GM19395 (cell line): ENCODE data around the gene USP34.
A peak's percentile ranks its signal among the peaks of the same experiment; 100 is the strongest.
"Not testable (repeated sequence)": the region's sequence is repeated elsewhere in the genome, so short reads cannot be mapped to it uniquely, and the experiment has no call there.

Experiments used
- ATAC-seq: cut with Tn5 transposase; IDR thresholded peaks from one replicate; pipeline ENCODE4 v1.9.1; 2021; ENCODE audit warnings: mild to moderate bottlenecking, moderate library complexity; ENCODE audit not compliant: unreplicated experiment

Gene USP34

DNA sequence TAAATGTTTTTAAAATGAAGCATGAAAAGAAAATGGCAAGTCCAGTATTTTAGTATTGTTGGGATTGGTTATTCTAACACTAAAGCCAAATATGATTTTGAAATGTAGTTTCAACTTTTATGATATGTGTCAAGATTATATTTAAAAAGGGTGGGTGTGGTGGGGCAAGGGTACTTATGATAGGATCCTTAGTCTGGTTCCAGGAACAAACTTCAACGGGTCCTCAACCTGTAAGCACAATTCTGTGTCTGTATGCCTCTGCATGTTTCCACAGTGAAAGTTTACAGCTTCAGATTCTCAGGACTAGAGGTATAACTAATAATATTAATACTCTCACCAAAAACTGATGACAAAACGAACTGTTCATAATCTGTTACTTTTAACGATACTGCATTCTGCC, 5.8 kb downstream of the USP34 start:
- ATAC-seq = no peak

DNA sequence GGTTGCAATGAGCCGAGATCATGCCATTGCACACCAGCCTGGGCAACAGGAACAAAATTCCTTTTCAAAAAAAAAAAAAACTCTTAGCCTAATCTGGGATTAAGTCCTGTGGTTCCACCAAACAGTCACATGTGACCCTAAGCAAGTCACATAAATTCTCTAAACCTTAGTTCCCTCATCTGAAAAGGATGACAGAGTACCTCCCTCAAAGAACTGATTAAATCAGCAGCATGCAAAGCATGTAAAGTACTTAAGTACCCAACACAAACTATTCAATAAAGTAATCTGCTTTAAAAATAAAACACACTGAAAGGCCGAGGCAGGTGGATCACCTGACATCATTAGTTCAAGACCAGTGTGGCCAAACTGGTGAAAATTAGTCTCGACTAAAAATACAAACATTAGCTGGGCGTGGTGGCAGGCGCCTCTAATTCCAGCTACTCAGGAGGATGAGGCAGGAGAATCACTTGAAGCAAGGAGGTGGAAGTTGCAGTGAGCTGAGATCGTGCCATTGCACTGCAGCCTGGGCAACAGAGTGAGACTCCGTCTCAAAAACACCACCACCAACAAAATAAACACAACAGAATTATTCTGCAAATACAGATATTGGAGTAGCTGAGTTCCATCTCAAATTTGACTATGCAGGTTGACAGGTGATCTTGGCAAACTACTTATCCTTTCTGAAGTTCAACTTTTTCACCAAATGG, 7.0 kb downstream of the USP34 start:
- peak; percentile 27 for ATAC-seq

DNA sequence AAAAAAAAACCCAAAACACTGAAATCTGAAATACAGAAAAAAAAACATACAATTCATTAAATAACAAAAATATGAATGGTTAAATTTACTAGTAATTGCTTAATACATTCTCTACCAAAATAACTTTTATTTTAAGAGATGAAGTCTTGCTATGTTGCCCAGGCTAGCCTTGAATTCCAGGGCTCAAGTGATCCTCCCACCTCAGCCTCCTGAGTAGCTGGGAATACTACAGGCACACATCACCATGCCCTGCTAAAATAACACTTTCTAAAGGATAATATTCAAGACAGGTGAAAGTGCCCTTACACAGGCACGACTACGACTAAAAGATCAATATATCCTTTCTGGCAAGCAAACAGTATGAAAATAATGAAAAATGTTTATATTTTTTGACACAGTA, 9.5 kb downstream of the USP34 start:
- ATAC-seq = no peak

DNA sequence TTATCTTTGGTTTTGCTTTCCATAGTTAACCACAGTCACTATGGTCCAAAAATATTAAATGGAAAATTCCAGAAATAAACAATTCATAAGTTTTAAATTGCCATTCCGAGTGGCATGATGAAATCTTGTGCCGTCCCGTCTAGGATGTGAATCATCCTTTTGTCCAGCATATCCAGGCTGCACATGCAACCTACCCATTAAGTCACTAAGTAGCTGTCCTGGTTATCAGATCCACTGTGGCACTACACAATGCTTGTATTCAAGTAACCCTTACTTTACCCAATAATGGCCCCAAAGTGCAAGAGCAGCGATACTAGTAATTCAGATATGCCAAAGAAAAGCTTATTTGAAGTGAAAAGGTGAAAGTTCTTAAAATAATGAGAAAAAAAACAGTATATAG, 10.7 kb downstream of the USP34 start:
- ATAC-seq = no peak

DNA sequence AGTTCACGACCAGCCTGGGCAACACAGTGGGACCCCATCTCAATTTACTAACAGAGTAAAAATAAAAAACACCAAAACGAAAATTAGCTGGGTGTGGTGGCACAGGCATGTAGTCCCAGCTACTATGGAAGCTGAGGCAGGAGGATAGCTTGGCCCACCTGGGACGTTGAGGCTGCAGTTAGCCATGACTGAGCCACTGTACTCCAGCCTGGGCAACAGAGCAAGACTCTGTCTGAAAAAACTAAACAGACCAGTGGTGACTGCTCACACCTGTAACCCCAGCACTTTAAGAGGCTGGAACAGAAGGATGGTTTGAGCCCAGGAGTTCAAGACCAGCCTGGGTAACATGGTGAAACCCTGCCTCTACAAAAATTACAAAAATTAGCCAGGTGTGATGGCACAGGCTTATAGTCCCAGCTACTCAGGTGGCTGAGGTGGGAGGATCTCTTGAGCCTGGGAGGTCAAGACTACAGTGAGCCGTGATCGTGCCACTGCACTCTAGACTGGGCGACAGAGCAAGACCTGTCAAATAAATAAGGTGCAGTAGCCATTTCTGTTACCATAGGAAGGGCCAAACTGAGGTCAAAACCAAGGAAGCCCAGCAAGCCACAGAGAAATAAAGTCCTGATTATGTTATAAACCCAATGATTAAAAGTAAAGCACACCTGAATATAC, 14.0 kb downstream of the USP34 start:
- ATAC-seq = no peak

DNA sequence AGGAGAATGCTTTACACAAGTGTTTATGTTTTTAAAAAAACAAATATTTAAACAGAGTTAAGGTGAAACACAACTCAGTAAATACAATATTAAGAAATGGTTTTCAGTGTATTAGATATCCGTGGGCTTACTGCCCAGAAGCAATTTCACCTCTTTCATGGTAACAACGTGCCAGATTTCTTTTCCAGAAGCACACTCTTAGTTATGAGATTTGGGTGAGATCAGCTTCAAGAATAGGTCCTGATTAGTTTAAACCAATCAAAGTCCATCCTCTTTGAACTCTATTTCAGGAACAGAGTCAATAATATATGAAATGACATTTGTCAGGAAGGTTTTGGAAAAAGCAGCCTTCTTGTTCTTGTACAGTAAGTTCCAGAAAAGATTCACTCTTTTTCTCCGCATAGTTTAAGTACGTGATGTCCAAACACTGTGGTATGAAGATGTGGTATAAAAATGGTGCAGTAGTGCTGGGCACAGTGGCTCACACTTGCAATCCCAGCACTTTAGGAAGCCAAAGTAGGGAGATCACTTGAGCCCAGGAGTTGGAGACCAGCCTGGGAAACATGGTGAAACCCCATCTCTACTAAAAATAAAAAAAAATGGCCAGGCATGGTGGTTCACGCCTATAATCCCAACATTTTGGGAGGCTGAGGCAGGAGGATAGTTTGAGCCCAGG, 14.7 kb downstream of the USP34 start:
- ATAC-seq = no peak

DNA sequence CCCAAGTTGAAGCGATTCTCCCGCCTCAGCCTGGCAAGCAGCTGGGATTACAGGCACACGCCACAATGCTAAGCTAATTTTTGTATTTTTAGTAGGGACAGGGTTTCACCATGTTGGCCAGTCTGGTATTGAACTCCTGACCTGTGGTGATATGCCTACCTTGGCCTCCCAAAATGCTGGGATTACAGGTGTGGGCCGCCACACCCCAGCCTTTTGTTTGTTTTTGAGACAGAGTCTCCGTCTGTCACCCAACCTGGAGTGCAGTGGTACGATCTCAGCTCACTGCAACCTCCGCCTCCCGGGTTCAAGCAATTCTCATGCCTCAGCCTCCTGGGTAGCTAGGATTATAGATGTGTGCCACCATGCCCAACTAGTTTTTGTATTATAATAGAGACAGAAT, 15.9 kb downstream of the USP34 start:
- ATAC-seq = not testable (repeated sequence)

DNA sequence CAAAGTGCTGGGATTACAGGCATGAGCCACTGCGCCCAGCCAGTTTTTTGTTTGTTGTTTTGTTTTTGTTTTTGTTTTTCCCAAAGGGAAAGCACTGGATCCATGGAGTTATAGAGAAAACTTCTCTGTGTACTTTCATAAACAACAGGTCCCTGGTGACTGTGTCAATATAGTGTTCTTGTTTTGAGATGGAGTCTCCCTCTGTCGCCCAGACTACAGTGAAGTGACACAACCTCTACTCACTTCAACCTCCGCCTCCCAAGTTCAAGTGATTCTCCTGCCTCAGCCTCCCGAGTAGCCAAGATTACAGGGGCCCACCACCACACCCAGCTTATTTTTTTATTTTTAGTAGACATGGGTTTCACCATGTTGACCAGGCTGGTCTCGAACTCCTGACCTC, 16.5 kb downstream of the USP34 start:
- ATAC-seq = no peak

DNA sequence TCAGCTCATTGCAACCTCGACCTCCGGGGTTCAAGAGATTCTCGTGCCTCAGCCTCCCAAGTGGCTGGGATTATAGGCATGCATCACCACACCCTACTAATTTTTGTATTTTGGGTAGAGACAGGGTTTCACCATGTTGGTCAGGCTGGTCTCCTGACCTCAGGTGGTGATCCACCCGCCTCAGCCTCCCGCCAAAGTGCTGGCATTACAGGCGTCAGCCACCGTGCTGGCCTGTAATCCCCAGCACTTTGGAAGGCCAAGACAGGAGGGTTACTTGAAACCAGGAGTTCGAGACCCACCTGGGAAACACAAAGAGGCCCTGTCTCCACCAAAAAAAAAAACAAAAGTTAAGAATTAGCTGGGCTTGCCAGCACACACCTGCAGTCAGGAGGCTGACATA, 18.5 kb downstream of the USP34 start:
- ATAC-seq = no peak

DNA sequence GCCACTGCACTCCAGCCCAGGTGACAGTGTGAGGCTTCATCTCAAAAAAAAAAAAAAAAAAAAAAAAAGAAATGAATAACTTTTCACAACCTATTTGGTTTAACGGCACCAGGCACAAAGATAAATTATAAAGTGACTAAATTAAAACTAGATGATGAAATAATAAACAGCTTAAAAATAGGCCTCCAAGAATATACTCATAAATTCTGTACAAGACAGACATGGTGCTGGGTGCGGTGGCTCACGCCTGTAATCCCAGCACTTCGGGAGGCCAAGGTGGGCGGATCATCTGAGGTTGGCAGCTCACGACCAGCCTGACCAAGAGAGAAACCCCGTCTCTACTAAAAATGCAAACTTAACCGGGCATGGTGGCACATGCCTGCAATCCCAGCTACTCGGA, 19.7 kb downstream of the USP34 start:
- no peak for ATAC-seq

DNA sequence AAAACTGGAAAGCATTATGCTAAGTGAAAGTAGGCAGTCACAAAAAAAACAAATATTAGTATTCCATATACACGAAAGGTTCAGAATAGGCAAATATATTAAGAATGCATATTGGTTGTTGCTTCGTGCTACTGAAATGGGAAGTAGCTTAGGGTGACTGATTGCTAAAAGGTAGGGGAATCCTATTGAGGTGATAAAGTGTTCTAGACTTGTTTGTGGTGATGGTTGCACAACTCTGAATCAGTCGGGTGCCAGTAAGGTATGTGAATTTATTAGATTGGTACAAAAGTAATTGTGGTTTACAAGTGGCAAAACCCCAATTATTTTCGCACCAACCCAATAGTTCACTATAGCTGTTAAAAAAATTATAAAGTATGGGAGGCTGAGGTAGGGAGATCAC, 20.7 kb downstream of the USP34 start:
- ATAC-seq = no peak

DNA sequence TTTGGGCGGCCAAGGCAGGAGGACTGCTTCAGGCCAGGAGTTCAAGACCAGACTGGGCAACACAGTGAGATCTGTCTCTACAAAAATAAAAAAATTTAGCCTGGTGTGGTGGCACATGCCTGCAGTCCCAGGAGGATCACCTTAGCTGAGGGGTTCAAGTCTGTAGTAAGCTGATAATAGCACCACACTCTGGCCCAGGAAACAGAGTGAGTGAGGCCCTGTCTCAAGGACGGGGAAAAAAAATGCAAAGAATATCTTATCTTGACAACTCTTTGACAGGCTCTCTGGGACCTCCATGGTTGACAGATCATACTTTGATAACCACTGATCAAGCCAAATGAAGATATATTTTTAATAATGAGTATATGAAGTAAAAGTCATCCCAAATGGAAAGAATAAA, 22.7 kb downstream of the USP34 start:
- ATAC-seq = no peak

DNA sequence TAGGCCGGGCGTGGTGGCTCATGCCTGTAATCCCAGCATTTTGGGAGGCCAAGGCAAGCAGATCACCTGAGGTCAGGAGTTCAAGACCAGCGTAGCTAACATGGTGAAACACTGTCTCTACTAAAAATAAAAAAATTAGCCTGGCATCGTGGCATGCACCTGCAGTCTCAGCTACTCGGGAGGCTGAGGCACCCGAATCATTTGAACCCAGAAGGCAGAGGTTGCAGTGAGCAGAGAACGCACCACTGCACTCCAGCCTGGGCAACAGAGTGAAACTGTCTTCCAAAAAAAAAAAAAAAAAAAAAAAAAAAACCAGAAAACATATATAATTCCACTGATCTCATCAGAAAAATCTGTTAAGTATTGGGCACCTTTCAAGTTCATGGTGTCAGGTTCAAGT, 23.9 kb downstream of the USP34 start:
- not testable (repeated sequence) for ATAC-seq

DNA sequence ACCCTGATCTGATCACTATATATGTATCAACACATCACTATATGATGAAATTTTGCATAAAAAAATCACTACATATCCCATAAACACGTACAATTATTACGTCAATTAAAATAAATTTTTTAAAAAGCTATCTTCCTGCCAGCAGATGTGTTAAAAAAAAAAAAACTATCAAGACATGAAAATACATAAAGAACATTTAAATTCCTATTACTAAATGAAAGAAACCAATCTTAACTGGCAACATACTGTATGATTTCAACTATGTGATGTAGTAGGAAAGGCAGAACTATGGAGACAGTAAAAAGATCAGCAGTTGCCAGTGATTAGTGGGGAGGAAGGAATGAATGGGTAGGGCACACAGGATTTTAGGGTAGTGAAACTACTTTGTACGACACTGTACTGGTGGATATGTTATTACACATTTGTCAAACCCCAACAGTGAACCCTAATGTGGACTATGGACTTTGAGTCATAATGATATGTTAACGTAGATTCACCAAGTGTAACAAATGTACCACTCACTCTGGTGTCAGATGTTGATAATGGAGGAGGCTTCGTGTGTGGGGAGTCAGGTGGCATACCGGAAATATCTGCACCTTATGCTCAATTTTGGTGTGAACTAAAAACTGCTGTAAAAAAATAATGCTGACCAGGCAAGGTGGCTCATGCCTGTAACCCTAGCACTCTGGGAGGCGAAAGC, 27.4 kb downstream of the USP34 start:
- peak; percentile 94 for ATAC-seq

DNA sequence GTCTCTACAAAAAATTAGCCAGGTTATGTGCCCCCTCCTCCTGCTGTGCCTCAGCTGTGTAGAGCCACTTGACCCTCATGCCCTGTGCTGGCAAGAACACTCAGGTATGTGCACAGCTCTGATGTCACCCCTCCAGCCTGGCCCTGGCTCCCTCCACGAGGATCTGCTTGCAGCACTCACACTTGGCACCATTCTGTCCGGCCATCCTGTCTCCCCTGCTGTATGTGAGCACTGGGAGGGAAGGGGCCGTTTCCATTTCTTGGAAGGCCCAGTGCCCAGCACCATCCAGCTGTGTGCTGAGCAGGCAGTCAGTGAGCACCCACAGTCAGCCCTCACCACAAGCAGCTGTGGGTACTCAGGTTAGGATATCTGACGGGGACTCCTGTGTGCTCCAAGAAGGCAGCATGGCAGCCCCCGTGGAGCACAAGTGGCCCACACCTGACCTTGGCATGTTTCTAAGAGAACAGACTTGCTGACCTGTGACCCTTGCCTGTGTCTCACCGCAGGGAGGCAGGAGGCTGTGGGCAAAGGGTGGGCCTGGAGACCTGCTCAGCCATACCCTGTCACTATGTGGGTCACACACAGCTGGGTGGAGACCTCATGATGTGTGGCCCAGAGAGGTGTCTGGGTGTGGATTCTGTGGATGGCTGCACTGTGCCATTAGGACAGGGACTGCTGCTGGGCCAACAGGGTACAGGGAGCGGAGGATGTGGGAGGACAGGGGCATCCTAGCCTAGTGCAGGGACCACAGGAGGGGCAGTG, 31.5 kb downstream of the USP34 start:
- ATAC-seq = no peak

DNA sequence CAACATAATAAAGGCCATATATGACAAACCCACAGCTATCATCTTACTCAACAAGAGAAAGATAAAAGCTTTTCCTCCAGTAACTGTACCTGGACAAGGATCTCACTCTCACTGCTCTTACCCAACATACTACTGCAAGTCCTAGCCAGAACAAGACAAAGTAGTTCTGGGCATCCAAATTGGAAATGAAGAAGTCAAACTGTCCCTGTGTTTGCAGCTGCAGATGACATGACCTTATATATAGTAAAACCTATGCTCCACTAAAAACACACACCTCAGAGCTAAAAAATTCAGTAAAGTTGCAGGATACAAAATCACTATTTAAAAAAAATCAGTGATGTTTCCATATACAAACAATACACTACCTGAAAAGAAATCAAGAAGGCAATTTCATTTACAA, 32.2 kb downstream of the USP34 start:
- ATAC-seq = no peak

DNA sequence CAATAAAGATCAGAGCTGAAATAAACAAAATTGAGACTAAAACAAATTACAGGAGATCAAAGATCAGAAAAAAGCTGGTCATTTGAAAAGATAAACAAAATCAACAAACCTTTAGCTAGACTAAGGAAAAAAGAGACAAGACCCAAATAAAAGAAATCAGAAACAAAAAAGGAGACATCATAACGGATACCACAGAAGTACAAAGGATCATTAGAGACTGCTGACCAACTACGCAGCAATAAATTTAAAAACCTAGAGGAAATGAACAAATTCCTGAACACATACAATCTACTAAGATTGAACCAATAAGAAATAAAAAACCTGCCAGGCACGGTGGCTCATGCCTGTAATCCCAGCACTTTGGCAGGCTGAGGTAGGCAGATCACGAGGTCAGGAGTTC, 33.7 kb downstream of the USP34 start:
- ATAC-seq = no peak

DNA sequence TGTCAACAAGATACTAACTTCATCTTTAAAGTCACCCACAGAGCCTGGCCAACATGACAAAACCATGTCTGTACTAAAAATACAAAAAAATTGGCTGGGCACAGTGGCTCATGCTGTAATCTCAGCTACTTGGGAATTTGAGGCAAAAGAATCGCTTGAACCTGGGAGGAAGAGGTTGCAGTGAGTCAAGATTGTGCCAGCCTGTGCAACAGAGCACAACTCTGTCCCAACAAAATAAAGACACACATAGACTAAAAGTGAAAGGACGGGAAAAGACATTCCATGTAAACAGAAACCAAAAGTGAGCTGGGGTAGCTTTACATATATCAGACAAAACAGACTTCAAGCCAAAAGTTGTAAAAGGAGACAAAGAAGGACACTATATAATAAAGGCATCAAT, 34.8 kb downstream of the USP34 start:
- no peak for ATAC-seq

DNA sequence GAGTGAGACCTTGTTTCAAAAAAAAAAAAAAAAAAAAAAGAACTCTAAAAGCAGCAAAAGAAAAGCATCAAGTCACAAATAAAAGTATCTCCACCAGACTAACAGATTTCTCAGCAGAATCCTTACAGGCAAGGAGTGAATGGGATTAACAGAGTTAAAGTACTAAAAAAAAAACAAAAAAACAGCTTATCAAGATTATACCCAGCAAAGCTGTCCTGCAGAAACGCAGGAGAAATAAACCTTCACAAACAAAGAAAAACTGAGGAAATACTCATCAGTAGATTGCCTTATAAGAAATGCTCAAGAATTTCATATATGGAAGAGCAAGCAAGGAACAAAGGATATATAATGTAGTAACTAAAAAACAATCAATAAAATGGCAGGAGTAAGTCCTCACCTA, 35.6 kb downstream of the USP34 start:
- ATAC-seq = no peak

DNA sequence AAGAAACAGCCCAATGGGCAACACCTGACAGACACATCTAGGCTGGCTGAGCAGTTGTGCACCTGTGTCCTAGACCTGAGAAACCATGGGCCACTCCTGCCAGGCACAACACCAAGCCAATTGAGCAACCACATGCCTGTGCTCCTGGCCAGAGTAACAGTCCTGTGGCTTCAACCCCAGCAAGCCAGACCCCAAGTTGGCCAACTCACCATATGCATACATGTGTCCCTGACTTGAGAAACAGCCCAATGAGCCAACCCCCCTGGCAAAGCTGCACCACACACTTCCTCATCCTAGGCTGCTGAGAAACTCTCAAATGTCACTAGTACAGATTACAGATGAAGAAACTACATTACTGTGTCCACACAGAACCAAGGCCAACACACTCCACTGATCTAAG, 36.6 kb downstream of the USP34 start:
- peak; percentile 46 for ATAC-seq

DNA sequence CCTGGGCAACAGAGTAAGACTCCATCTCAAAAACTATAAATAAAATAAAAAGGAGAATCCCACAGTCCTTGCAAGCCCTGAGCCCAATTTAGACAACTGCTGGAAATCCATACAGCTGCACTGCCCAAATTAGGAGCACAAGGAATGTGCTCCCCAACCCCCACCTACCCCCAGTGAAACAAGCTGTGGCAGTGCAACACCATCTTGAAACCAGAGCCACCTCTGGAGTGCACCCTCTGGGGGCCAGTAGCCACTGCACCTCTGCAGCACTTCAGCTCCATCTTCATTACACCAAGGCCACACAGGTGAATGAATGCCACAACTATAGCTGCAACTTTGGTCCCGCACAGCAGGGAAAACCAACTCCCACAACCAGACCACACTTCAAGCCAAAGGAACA, 37.3 kb downstream of the USP34 start:
- ATAC-seq = no peak
